HG02763 (cell line): ENCODE measurements around the gene ZNF530.

Experiments used
- ATAC-seq: cut with Tn5 transposase; IDR thresholded peaks from one replicate; pipeline ENCODE4 v1.9.1; 2021; ENCODE audit warnings: mild to moderate bottlenecking, moderate library complexity; ENCODE audit not compliant: unreplicated experiment

ZNF530 gene

DNA sequence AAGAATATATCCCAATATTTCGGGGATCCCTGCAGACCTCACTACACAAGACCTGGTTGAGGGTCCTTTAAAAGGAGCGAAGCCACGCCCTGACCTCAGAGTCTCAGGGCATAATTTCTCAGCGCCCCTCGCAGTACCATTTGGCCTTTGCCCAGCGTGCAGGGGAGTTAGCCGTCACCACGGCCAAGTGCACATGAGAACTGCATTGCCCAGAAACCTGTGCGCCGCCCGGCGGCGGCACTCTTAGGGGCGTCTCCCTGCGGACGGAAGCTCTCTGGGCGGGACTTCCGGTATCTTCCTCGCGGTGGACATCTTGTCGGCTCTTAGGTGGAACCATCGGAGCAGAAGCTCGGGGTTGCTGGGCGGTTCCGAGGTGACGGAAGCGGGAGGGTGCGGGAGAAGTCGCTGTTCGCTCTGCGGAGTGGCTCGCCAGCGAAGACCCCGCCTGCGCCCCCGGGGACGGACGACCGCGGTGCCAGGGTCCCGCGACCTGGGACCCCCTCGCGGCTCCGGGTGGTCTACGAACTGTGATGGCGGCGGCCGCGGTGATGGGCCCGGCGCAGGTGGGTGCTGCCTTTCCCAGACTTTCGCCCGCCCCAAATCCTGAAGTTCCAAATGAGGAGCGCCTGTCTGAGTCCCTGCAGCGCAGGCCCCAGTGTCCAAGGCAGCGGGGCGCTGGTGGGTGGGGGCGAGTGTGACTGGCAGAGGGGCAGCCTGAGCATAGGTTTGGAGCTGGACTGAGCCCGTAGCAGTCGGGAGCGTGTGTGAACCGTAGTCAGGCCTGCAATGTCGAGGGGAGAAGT is 14.5 kb downstream of the ZNF530 start, which contains the start of gene ZNF134:
TSS of gene ZNF134 (plus strand) at position 302 of the 803 bp plus-strand sequence. CDS start 5,227 bp downstream, outside the sequence.
- peak; percentile 98 for ATAC-seq

DNA sequence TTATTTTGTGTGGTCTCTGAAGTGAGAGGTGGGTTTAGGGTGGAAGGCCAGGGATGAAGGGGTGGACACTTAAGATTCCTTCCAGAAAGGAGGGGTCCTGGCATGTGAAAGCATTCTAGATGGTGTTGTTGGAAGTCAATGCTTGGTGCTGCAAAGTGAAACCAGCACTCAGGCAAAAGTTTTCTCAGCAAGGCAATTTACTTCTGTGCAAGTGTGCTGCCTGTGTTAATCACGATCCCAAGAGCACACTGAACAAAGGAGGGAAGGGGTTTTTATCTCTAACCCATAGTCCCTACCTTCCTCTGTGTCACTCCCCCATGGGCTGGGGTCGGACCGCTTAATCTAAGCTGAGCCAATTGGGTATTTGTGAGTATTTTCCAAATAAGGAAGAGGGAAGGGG is 15.7 kb downstream of the ZNF530 start:
- ATAC-seq = no peak

DNA sequence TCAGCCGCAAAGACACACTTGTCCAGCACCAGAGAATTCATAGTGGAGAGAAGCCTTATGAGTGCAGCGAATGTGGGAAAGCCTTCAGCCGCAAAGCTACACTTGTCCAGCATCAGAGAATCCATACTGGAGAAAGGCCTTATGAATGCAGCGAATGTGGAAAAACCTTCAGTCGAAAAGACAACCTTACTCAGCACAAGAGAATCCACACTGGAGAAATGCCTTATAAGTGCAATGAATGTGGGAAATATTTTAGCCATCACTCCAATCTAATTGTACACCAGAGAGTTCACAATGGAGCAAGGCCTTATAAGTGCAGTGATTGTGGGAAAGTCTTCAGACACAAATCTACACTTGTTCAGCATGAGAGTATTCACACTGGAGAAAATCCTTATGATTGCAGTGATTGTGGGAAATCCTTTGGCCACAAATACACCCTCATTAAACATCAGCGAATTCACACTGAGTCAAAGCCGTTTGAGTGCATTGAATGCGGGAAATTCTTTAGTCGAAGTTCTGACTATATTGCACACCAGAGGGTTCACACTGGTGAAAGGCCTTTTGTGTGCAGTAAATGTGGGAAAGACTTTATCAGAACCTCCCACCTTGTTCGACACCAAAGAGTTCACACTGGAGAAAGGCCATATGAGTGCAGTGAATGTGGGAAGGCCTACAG is 21.1 kb downstream of the ZNF530 start:
- ATAC-seq = no peak

DNA sequence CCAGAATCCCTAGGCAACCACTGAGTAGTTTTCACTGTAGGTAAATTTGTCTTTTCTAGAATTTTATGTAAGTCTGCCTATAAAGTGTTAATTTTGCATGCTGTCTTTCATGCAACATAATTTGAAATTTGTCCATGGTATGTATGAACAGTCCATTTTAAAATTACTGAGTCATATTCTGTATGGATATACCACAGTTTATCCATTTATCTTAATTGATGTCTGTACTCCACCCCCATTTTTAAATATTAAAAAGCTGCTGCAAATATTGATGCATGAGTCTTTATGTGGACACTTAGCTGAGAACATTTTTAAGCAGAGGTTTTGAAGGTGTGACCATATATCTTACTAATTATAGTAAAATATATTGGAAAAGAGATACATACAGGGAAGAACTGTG is 23.4 kb downstream of the ZNF530 start:
- no peak for ATAC-seq

DNA sequence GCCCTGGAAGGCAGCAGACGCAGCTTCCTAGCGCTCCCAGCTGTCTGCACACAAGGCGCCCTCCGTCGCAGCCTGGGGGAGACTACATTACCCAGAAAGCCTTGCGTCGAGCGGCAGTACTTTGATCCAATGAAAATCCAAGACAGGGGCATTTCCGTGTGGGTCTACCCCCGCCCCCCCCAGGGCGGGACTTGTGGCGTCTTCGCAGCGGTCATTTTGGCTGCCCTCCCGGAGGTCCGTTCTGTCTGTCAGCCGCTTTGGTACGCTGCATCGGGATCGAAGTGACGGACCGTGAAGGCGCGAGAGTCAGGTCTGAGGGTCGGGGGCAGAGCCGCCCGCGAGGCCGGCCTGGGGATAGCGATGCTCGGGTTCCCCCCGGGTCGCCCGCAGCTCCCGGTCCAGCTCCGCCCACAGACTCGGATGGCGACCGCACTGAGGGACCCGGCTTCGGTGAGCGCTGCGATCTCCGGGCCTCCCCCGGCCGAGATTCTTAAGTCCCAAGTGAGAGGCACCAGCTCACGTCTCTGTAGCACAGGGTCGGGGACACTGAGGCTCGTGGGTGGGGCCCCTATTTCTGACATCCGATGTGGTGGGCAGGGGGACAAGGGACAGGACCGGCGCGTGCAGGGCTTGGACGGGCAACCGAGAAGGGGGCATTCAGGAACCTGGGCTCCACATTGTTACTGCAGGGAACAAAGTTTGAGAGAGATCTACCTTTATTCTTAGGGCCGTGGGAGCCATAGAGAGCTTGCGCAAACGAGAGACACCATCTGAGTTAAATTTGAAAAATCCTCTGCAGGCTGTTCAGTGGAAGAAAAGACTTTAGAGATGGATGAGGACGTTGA is 33.5 kb downstream of the ZNF530 start, which contains the start of gene ZNF211:
TSS of gene ZNF211 (plus strand) at position 182 of the 845 bp plus-strand sequence. CDS start at position 361, 179 bp downstream.
- peak; percentile 95 for ATAC-seq

DNA sequence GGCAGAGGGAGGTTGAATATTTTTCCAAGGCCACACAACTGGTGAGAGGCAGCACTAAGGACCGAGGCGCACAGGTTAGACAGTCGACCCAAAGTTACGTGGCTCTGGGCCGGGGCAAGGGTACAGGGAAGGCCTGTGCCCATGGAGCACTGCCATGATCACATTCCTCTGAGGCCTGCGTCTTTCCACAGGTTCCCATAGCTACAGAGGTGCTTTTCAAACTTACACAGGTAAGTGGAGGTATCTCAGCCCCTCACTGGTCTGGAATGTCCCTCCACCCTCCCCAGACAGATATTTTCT is 34.1 kb downstream of the ZNF530 start:
- no peak for ATAC-seq

DNA sequence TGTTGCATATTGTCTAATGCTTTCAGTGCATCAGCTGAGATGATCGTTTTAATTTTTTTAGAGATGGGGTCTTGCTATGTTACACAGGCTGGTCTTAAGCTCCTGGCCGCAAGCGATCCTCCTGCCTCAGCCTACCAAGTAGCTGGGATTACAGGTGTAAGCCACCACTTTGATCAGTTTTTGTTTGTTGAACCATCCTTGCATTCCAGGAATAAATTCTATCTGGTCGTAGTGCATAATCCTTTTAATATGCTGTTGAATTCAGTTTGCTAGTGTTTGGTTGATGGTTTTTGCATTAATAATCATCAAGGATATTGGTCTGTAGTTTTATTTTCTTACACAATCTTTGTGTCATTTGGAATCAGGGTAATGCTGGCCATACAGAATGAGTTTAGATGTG is 37.7 kb downstream of the ZNF530 start:
- no peak for ATAC-seq

DNA sequence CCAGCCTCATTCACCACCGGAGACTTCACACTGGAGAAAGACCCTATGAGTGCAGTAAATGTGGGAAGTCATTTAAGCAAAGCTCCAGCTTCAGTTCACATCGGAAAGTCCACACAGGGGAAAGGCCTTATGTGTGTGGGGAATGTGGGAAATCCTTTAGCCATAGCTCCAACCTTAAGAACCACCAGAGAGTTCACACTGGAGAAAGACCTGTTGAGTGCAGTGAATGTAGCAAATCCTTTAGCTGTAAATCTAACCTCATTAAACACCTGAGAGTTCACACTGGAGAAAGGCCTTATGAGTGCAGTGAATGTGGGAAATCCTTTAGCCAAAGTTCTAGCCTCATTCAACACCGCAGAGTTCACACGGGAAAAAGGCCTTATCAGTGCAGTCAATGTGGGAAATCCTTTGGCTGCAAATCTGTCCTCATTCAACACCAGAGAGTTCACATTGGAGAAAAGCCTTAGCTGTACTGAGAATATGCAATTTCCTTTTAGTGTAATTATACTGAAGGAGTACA is 42.1 kb downstream of the ZNF530 start:
- ATAC-seq = no peak

DNA sequence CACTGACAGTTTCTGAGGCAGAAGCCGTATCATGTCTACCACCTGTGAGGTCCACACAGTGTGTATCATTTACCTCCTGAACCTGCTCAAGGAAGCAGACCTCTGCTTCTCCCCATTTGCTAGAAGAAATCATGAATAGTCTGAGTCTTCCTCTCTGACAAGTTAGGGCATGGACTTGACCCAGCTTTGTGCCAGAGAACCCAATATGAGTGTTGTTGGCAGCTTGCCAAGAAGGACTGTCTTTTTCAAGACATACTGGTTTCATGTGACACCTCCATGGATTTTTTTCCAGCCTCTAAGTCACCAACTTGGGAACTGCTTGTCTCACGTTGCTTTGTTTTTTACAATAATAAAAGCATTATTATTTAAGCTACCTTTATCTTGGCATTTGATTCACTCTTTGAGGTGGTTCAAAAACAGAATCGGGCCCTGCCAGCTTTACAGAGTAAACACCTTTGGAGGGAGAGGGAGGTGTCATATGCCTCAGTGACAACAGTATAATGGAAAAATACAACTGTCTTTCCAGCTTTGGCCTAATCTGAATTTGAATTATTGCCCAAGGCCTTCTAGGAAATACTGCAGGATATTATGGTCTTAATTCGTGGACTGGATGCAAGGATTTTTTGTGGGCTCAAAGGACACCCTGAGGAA is 42.8 kb downstream of the ZNF530 start:
- no peak for ATAC-seq

DNA sequence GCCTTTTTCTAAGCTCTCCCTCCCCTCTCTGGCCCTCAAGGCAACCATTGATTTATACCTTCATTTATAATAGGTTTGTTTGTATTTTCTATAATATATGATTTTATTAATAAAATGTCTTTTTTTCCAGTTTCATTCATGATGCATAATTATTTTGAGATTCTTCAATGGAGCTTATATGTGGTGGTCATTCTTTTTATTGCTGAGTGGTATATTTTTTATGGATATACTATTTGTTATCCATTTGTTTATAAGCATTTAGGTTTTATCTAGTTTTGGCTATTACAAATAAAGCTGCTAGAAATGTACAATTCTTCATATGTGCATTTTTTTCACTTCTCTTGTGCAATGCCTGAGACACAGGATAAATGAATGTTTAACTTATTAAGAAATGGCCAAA is 44.0 kb downstream of the ZNF530 start:
- no peak for ATAC-seq

DNA sequence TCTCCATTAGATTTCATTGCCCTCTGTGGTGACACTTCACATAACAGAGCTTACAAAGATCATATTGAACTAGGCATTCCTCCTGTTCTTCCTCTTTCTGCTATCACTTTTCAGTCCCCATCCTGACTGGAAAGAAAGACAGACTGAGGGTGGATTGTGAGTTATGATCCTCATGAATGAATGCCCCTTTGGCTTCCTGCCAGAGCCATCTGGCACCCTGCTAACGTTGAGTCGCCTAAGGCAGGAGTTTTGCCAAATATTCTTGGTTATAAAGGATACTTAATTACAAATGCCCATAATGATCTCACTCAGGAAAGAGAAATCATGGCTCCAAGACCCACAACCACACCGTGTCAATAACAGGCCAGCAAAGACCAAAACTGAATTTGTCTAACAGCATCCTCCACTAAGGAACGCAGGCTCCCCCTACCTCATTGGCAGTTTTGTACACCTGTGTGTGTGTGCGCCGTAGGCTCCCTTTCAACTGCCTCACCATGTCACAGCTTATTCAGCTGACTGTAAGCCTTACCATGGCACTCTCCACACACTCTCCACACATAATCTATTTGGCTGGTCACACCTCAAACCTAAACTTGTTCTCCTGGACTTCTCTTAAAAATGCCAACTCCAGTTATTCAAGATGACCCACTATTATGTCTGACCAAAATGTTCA is 48.8 kb downstream of the ZNF530 start:
- ATAC-seq = no peak

DNA sequence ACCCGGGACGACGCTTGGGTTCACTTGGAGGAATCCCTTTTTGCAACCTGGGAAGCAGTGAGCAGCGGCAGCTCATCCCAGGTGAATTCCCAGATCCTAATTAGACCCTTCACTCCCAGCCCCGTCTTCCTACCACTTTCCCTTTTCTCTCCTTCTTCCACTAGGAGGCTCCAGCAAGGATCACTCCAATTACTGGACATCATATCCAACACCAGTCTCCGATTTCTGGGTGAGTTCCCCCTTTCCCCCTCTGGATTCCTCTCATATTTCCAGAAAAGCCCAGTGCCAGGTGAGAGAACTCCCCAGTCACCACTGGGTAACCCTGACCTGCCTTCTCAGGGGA is 51.9 kb downstream of the ZNF530 start:
- no peak for ATAC-seq

DNA sequence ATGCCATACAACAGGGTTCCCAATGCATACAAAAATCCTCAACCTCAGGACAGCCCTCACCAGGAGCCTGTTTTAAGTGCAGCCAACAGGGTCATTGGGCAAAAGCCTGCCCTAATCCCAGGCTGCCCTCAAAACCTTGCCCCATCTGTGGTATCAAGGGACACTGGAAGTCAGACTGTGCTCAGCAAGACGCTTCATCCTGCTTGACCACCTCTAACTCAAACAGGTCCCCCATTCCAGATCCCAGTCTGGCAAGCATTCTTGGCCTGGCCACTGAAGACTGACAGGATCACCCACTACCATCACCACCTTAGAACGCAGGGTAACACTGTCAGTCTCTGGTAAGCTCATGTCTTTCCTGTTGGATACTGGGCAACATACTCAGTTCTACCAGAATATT is 54.0 kb downstream of the ZNF530 start:
- no peak for ATAC-seq

DNA sequence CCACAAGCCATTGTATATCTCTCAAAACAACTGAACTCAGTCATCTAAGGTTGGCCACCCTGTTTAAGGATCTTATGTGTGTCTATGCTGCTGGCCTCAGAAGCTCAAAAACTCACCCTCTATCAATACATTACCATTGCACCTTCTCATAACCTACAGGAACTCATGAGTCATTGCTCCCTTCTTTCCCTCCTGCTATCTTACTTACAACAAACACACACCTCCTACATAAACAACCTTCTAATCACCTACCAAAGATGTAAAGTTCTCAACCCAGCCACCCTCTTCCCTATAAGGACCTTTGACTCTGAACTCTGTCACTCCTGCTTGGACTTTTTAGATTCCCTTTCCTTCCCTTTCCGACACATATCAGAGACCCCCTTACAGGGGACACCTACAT is 55.8 kb downstream of the ZNF530 start:
- no peak for ATAC-seq

DNA sequence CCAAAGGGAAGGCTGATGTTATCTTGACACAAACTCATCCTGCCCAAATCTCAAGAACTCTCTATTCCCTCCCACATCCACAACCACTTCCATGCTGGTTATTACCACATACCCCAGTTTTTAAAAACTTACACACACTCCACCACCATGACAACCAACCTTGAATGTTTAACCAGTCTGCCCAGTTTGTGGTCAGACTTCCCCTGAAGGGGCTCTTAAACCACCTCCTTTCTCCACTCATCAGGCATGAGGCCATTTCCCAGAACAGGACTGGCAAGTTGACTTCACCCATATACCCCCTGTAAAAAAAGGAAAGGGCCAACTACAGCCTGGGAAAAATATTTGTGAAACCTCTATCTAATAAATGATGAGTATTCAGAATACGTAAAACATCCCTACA is 56.7 kb downstream of the ZNF530 start:
- no peak for ATAC-seq
